ENCODE data around the gene MAP3K3. TPM values are rescaled to one million over a fixed set of nuclear protein-coding genes. Genes with fewer than 3 reads are reported as not detected.

Gene MAP3K3
- total RNA-seq, 1 donor: 51.0 TPM

DNA sequence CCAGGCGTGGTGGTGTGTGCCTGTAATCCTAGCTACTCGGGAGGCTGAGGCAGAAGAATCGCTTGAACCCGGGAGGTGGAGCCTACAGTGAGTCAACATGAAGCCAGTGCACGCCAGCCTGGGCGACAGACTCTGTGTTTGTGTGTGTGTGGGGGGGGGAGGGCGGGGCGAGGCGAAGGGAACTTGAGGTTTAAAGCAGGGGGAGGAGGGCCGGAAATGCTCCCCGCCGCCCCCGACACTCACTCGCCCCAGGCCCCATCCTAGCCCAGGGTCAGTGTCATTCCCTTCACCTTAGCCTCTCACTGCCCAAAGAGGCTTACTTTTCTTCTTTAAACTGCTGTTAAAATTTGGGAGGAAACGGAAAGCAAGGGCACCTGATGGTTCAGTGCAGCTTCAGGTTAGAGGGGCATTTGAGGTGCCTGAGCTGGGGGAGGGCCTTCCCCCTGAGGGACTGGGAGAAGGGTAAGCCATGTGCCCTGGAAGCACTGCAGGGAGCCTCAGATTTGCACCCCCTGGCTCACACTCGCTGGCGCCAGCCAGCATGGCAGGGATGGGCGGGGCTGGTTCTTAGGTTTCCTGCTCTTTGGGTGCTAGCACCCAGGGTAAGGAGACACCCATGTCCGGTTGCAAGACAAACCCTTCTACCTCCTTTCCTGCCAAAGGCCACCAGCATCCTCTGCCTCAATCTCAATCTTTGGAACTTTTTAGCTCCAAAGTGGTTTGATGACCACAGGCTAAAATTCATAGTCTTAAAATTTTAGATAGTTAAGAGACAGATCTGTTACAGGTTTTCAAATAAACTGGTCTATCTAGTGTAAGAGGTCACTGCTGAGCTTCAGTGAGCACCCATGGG, 79.9 kb downstream of the MAP3K3 start:
- no peaks in the 10 kb centered on the region for H3K79me2 ChIP-seq (ENCODE audit: insufficient read depth, low read length)
- no peak overlapping the region for H3K4me2 ChIP-seq (ENCODE audit: insufficient read depth, low read length)
- no peak for TF ChIP-seq CTCF (IDR thresholded peaks at IDR 0.05; ENCODE audit: extremely low read depth, low read depth, low read length)
- peaks cover 8% of the 10 kb centered on the region for H4K20me1 ChIP-seq (ENCODE audit: insufficient read depth, low read length)
- no peak overlapping the region for H2AFZ ChIP-seq (ENCODE audit: low read length)
- H3K9me3 ChIP-seq (ENCODE audit: low read depth, low read length): no peaks in the 10 kb centered on the region
- H3K27ac ChIP-seq (ENCODE audit: low read depth, low read length): no peak overlapping the region
- DNase-seq (ENCODE audit: insufficient read length, low spot score, missing footprints): peak; percentile 84
- peaks cover 11% of the 10 kb centered on the region for H3K36me3 ChIP-seq (ENCODE audit: insufficient read depth, low read length)
- peaks cover 8% of the 10 kb centered on the region for H3K4me1 ChIP-seq (ENCODE audit: insufficient read depth, low read length)
- no peaks in the 10 kb centered on the region for H3K27me3 ChIP-seq (ENCODE audit: insufficient read depth, low read length)
- no peak overlapping the region for H3K4me3 ChIP-seq (ENCODE audit: insufficient read depth, low read length)

DNA sequence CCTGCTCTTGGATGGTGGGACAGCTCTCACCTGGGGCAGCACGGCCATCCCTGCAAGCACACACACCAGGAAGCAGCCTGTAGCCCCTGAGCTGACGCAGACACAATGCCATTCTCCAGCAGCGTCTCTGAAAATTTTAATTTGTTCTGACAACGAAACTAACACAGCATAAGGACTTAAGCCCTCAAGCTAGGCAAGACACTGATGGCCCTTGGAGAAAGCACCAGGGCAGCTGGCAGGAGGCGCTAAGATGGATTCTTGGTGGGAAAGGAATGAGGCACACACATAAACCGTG, 80.5 kb downstream of the MAP3K3 start:
- H4K20me1 ChIP-seq (ENCODE audit: insufficient read depth, low read length): peaks cover 4% of the 10 kb centered on the region
- H3K4me1 ChIP-seq (ENCODE audit: insufficient read depth, low read length): peaks cover 8% of the 10 kb centered on the region
- no peak overlapping the region for H3K4me2 ChIP-seq (ENCODE audit: insufficient read depth, low read length)
- peak; percentile 58 for DNase-seq (ENCODE audit: insufficient read length, low spot score, missing footprints)
- H3K79me2 ChIP-seq (ENCODE audit: insufficient read depth, low read length): no peaks in the 10 kb centered on the region
- H3K9me3 ChIP-seq (ENCODE audit: low read depth, low read length): no peaks in the 10 kb centered on the region
- no peaks in the 10 kb centered on the region for H3K27me3 ChIP-seq (ENCODE audit: insufficient read depth, low read length)
- H3K4me3 ChIP-seq (ENCODE audit: insufficient read depth, low read length): no peak overlapping the region
- no peak overlapping the region for H2AFZ ChIP-seq (ENCODE audit: low read length)
- H3K27ac ChIP-seq (ENCODE audit: low read depth, low read length): no peak overlapping the region
- TF ChIP-seq CTCF (IDR thresholded peaks at IDR 0.05; ENCODE audit: extremely low read depth, low read depth, low read length): no peak
- peaks cover 15% of the 10 kb centered on the region for H3K36me3 ChIP-seq (ENCODE audit: insufficient read depth, low read length)

- peaks cover 4% of the 10 kb centered on the region for H4K20me1 ChIP-seq (ENCODE audit: insufficient read depth, low read length)
- H3K36me3 ChIP-seq (ENCODE audit: insufficient read depth, low read length): peaks cover 15% of the 10 kb centered on the region
- no peak overlapping the region for H3K4me2 ChIP-seq (ENCODE audit: insufficient read depth, low read length)
- no peak overlapping the region for H2AFZ ChIP-seq (ENCODE audit: low read length)
- no peak for DNase-seq (ENCODE audit: insufficient read length, low spot score, missing footprints)
- H3K4me3 ChIP-seq (ENCODE audit: insufficient read depth, low read length): no peak overlapping the region
- H3K27ac ChIP-seq (ENCODE audit: low read depth, low read length): no peak overlapping the region
- H3K79me2 ChIP-seq (ENCODE audit: insufficient read depth, low read length): no peaks in the 10 kb centered on the region
- no peak for TF ChIP-seq CTCF (IDR thresholded peaks at IDR 0.05; ENCODE audit: extremely low read depth, low read depth, low read length)
- H3K9me3 ChIP-seq (ENCODE audit: low read depth, low read length): no peaks in the 10 kb centered on the region
- H3K27me3 ChIP-seq (ENCODE audit: insufficient read depth, low read length): no peaks in the 10 kb centered on the region
- peaks cover 8% of the 10 kb centered on the region for H3K4me1 ChIP-seq (ENCODE audit: insufficient read depth, low read length)
These were observed 80.8 kb downstream of the MAP3K3 start for GRCh38 chr17:63703029-63703428.

DNA sequence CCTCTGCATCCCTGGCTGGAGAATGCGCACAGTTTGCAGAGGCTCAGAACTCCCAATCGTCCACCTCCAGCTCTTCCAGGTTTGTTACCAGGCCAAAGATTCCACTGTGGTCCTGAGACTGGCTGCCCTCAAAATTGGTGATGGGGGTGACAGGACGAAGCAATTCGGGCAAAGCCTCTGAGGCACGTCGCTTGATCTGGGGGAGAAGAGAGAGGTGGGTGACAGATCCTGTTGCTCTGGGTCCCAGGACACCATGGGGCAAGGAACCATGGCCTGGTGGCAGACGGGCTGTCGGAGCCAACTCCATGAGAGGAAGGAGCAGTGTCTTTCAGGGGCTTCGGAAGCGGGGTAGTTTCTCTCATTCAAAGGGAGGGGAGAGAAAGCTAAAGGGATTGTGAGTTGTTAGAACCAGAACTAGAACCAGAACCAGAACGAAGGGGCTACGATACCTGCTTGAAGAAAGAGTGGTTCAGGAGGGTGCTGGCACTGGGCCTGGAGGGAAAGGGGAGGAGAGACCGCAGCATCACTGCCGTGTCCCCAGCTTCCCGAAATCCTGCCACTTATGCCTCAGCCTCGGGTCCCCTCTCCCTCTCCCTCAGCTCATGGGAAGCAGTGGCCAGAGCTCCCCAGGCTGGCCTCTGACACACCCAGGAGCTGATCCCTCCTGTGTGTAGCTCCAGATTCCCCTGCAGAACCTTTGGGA, 81.5 kb downstream of the MAP3K3 start:
- Histone ChIP-seq H3K36me3 (ENCODE audit: insufficient read depth, low read length) (peaks cover 16% of the 10 kb centered on the region), H3K9me3 (ENCODE audit: low read depth, low read length) (no peaks in the 10 kb centered on the region), H3K79me2 (ENCODE audit: insufficient read depth, low read length) (no peaks in the 10 kb centered on the region), H3K4me2 (ENCODE audit: insufficient read depth, low read length) (no peak overlapping the region), H3K27me3 (ENCODE audit: insufficient read depth, low read length) (no peaks in the 10 kb centered on the region), H3K4me1 (ENCODE audit: insufficient read depth, low read length) (peaks cover 8% of the 10 kb centered on the region), H4K20me1 (ENCODE audit: insufficient read depth, low read length) (no peaks in the 10 kb centered on the region), H3K4me3 (ENCODE audit: insufficient read depth, low read length) (no peak overlapping the region), H3K27ac (ENCODE audit: low read depth, low read length) (no peak overlapping the region), H2AFZ (ENCODE audit: low read length) (no peak overlapping the region)
- DNase-seq (ENCODE audit: insufficient read length, low spot score, missing footprints): peak; percentile 73
- no peak for TF ChIP-seq CTCF (IDR thresholded peaks at IDR 0.05; ENCODE audit: extremely low read depth, low read depth, low read length)
